ENCODE results near the gene PKD1L1.

Gene PKD1L1

GRCh38 chr7:47878662-47879061 lies 69.6 kb downstream of the PKD1L1 start:
- Histone ChIP-seq H3K4me1 (ENCODE audit: insufficient read depth, low read length) (no peaks in the 10 kb centered on the region), H3K27me3 (ENCODE audit: control insufficient read depth in 1 of 2, insufficient read depth in 2 of 2, low read length in 2 of 2) (no peaks in the 10 kb centered on the region), H3K9ac (ENCODE audit: low read length) (no peak overlapping the region), H3K4me3 (ENCODE audit: low read depth in 1 of 2, low read length in 2 of 2) (no peak overlapping the region), H3K9me3 (ENCODE audit: low read length) (no peaks in the 10 kb centered on the region), H3K36me3 (ENCODE audit: insufficient read depth, low read length) (no peaks in the 10 kb centered on the region), H3K27ac (ENCODE audit: low read depth, low read length) (no peak overlapping the region)

GRCh38 chr7:47877336-47877735 lies 70.9 kb downstream of the PKD1L1 start:
- no peaks in the 10 kb centered on the region for H3K4me1 ChIP-seq (ENCODE audit: insufficient read depth, low read length)
- H3K36me3 ChIP-seq (ENCODE audit: insufficient read depth, low read length): no peaks in the 10 kb centered on the region
- no peaks in the 10 kb centered on the region for H3K27me3 ChIP-seq (ENCODE audit: control insufficient read depth in 1 of 2, insufficient read depth in 2 of 2, low read length in 2 of 2)
- H3K27ac ChIP-seq (ENCODE audit: low read depth, low read length): no peak overlapping the region
- no peak overlapping the region for H3K9ac ChIP-seq (ENCODE audit: low read length)
- no peak overlapping the region for H3K4me3 ChIP-seq (ENCODE audit: low read depth in 1 of 2, low read length in 2 of 2)
- no peaks in the 10 kb centered on the region for H3K9me3 ChIP-seq (ENCODE audit: low read length)

- Histone ChIP-seq H3K4me1 (ENCODE audit: insufficient read depth, low read length) (no peaks in the 10 kb centered on the region), H3K4me3 (ENCODE audit: low read depth in 1 of 2, low read length in 2 of 2) (no peak overlapping the region), H3K9me3 (ENCODE audit: low read length) (no peaks in the 10 kb centered on the region), H3K36me3 (ENCODE audit: insufficient read depth, low read length) (no peaks in the 10 kb centered on the region), H3K9ac (ENCODE audit: low read length) (no peak overlapping the region), H3K27ac (ENCODE audit: low read depth, low read length) (no peak overlapping the region), H3K27me3 (ENCODE audit: control insufficient read depth in 1 of 2, insufficient read depth in 2 of 2, low read length in 2 of 2) (no peaks in the 10 kb centered on the region)
These were observed 72.1 kb downstream of the PKD1L1 start for GRCh38 chr7:47875998-47876744.

- Histone ChIP-seq H3K4me1 (ENCODE audit: insufficient read depth, low read length) (no peaks in the 10 kb centered on the region), H3K9ac (ENCODE audit: low read length) (no peak overlapping the region), H3K4me3 (ENCODE audit: low read depth in 1 of 2, low read length in 2 of 2) (no peak overlapping the region), H3K27ac (ENCODE audit: low read depth, low read length) (no peak overlapping the region), H3K9me3 (ENCODE audit: low read length) (no peaks in the 10 kb centered on the region), H3K27me3 (ENCODE audit: control insufficient read depth in 1 of 2, insufficient read depth in 2 of 2, low read length in 2 of 2) (no peaks in the 10 kb centered on the region), H3K36me3 (ENCODE audit: insufficient read depth, low read length) (no peaks in the 10 kb centered on the region)
These were observed 72.9 kb downstream of the PKD1L1 start for GRCh38 chr7:47875406-47875805.

- Histone ChIP-seq H3K27me3 (ENCODE audit: control insufficient read depth in 1 of 2, insufficient read depth in 2 of 2, low read length in 2 of 2) (no peaks in the 10 kb centered on the region), H3K9me3 (ENCODE audit: low read length) (no peaks in the 10 kb centered on the region), H3K36me3 (ENCODE audit: insufficient read depth, low read length) (no peaks in the 10 kb centered on the region), H3K9ac (ENCODE audit: low read length) (no peak overlapping the region), H3K4me1 (ENCODE audit: insufficient read depth, low read length) (no peaks in the 10 kb centered on the region), H3K27ac (ENCODE audit: low read depth, low read length) (no peak overlapping the region), H3K4me3 (ENCODE audit: low read depth in 1 of 2, low read length in 2 of 2) (no peak overlapping the region)
These were observed 74.5 kb downstream of the PKD1L1 start for GRCh38 chr7:47873762-47874161.

GRCh38 chr7:47867286-47867685 lies 81.0 kb downstream of the PKD1L1 start:
- Histone ChIP-seq H3K4me1 (ENCODE audit: insufficient read depth, low read length) (no peaks in the 10 kb centered on the region), H3K9me3 (ENCODE audit: low read length) (no peaks in the 10 kb centered on the region), H3K4me3 (ENCODE audit: low read depth in 1 of 2, low read length in 2 of 2) (no peak overlapping the region), H3K36me3 (ENCODE audit: insufficient read depth, low read length) (no peaks in the 10 kb centered on the region), H3K9ac (ENCODE audit: low read length) (no peak overlapping the region), H3K27ac (ENCODE audit: low read depth, low read length) (no peak overlapping the region), H3K27me3 (ENCODE audit: control insufficient read depth in 1 of 2, insufficient read depth in 2 of 2, low read length in 2 of 2) (no peaks in the 10 kb centered on the region)

- H3K9me3 ChIP-seq (ENCODE audit: low read length): no peaks in the 10 kb centered on the region
- no peaks in the 10 kb centered on the region for H3K27me3 ChIP-seq (ENCODE audit: control insufficient read depth in 1 of 2, insufficient read depth in 2 of 2, low read length in 2 of 2)
- H3K36me3 ChIP-seq (ENCODE audit: insufficient read depth, low read length): no peaks in the 10 kb centered on the region
- H3K4me1 ChIP-seq (ENCODE audit: insufficient read depth, low read length): no peaks in the 10 kb centered on the region
- no peak overlapping the region for H3K4me3 ChIP-seq (ENCODE audit: low read depth in 1 of 2, low read length in 2 of 2)
- H3K27ac ChIP-seq (ENCODE audit: low read depth, low read length): no peak overlapping the region
- H3K9ac ChIP-seq (ENCODE audit: low read length): no peak overlapping the region
These were observed 82.1 kb downstream of the PKD1L1 start for GRCh38 chr7:47866120-47866519.

- no peaks in the 10 kb centered on the region for H3K4me1 ChIP-seq (ENCODE audit: insufficient read depth, low read length)
- no peak overlapping the region for H3K4me3 ChIP-seq (ENCODE audit: low read depth in 1 of 2, low read length in 2 of 2)
These were observed 95.7 kb downstream of the PKD1L1 start for GRCh38 chr7:47852330-47853245.

GRCh38 chr7:47847207-47847606 lies 101.1 kb downstream of the PKD1L1 start:
- no peak overlapping the region for H3K27ac ChIP-seq (ENCODE audit: low read depth, low read length)
- H3K27me3 ChIP-seq (ENCODE audit: control insufficient read depth in 1 of 2, insufficient read depth in 2 of 2, low read length in 2 of 2): no peaks in the 10 kb centered on the region
- H3K4me3 ChIP-seq (ENCODE audit: low read depth in 1 of 2, low read length in 2 of 2): no peak overlapping the region
- H3K4me1 ChIP-seq (ENCODE audit: insufficient read depth, low read length): no peaks in the 10 kb centered on the region
- no peaks in the 10 kb centered on the region for H3K36me3 ChIP-seq (ENCODE audit: insufficient read depth, low read length)
- H3K9ac ChIP-seq (ENCODE audit: low read length): no peak overlapping the region
- no peaks in the 10 kb centered on the region for H3K9me3 ChIP-seq (ENCODE audit: low read length)

More at GRCh38 chr7:47852330-47853245, 95.7 kb downstream of the PKD1L1 start:
- no peak overlapping the region for H3K27ac ChIP-seq (ENCODE audit: low read depth, low read length)
- H3K9ac ChIP-seq (ENCODE audit: low read length): no peak overlapping the region
- no peaks in the 10 kb centered on the region for H3K27me3 ChIP-seq (ENCODE audit: control insufficient read depth in 1 of 2, insufficient read depth in 2 of 2, low read length in 2 of 2)
- H3K9me3 ChIP-seq (ENCODE audit: low read length): no peaks in the 10 kb centered on the region
- H3K36me3 ChIP-seq (ENCODE audit: insufficient read depth, low read length): no peaks in the 10 kb centered on the region

GRCh38 chr7:47846138-47846836 lies 102.0 kb downstream of the PKD1L1 start:
- H3K36me3 ChIP-seq (ENCODE audit: insufficient read depth, low read length): no peaks in the 10 kb centered on the region
- H3K4me3 ChIP-seq (ENCODE audit: low read depth in 1 of 2, low read length in 2 of 2): no peak overlapping the region
- H3K27ac ChIP-seq (ENCODE audit: low read depth, low read length): no peak overlapping the region
- no peaks in the 10 kb centered on the region for H3K9me3 ChIP-seq (ENCODE audit: low read length)
- no peak overlapping the region for H3K9ac ChIP-seq (ENCODE audit: low read length)
- no peaks in the 10 kb centered on the region for H3K4me1 ChIP-seq (ENCODE audit: insufficient read depth, low read length)
- H3K27me3 ChIP-seq (ENCODE audit: control insufficient read depth in 1 of 2, insufficient read depth in 2 of 2, low read length in 2 of 2): no peaks in the 10 kb centered on the region

- Histone ChIP-seq H3K27me3 (ENCODE audit: control insufficient read depth in 1 of 2, insufficient read depth in 2 of 2, low read length in 2 of 2) (no peaks in the 10 kb centered on the region), H3K4me3 (ENCODE audit: low read depth in 1 of 2, low read length in 2 of 2) (no peak overlapping the region), H3K9ac (ENCODE audit: low read length) (no peak overlapping the region), H3K36me3 (ENCODE audit: insufficient read depth, low read length) (no peaks in the 10 kb centered on the region), H3K27ac (ENCODE audit: low read depth, low read length) (no peak overlapping the region), H3K4me1 (ENCODE audit: insufficient read depth, low read length) (no peaks in the 10 kb centered on the region), H3K9me3 (ENCODE audit: low read length) (no peaks in the 10 kb centered on the region)
These were observed 104.0 kb downstream of the PKD1L1 start for GRCh38 chr7:47844311-47844710.
